HG03342 (cell line): ENCODE measurements around the gene INCENP.
"Not testable (repeated sequence)": the region's sequence is repeated elsewhere in the genome, so short reads cannot be mapped to it uniquely, and the experiment has no call there.

Experiments used
- ATAC-seq: cut with Tn5 transposase; IDR thresholded peaks from one replicate; pipeline ENCODE4 v1.9.1; 2021; ENCODE audit warnings: mild to moderate bottlenecking, moderate library complexity; ENCODE audit not compliant: unreplicated experiment

INCENP gene

DNA sequence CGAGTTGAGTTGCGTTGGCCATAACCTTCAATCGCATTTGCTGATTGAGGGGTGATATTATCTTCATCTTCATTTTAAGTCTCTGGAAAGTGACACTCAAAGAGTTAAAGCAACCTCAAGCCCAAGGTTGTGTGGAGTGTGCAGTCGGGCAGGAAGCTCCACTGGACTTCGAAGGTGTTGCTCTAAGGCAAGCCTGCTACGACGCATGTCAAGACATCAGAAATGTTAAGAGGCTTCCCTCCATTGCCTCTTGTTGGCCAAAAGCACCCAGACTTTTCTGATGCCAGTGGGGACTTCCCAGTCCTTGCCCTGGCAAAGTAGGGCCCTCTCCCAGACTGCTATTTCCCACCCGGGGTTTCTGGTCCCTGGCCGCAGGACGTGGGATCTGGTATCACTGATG, 42.6 kb downstream of the INCENP start:
- ATAC-seq, result no peak

DNA sequence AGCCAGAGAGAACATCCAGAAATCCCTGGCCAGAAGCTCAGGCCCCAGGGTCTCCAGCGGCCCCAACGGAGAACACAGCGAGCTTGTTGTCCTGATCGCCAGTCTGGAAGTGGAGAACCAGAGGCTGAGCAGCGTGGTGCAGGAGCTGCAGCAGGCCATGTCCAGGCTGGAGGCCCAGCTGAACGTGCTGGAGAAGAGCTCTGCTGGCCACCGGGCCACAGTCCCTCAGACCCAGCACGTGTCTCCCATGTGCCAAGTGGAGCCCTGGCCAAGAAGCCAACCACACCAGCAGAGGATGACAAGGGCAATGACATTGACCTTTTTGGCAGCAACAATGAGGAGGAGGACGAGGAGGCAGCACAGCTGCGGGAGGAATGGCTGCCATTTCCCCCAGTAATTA, 45.6 kb downstream of the INCENP start:
- no peak for ATAC-seq

DNA sequence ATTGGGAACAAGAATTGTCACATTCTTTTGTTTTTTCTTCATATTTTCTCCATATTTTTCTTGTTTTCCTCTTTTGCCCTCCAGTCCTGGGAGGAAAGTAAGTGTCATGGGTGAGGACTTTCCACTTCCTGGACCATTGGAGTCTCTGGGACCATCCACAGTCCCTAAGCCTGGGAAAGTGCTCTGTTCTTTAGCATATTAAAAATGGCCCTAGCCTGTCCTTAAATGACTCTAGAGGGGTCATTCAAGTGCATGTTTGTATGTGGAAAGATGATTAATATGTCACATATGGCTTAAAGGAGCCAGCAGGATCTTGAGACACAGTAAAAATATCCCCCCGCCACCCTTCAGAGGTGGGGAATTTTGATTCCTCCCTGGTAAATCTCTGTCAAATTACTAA, 46.1 kb downstream of the INCENP start:
- no peak for ATAC-seq

DNA sequence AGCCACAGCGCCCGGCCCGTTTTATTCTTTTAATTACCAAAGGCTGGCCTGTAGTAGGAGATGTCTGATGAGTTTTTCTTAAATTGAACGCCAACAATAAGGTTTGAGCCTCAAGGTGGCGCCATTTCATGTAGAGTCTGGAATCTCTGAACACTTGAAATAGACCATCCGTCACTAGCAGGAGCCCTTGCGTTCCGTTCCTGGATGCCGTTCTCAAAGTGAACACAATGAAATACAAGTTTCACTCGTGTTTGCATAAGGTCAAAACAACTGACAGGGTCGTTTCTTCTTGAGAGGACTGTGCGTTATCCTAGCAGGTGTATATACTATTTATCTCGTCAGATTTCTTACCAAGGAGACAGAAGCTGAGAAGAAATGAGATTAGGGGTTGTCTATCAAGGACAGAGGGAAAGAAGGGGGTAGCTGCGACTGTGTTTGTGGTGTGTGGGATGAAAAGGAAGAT, 47.5 kb downstream of the INCENP start:
- no peak for ATAC-seq

DNA sequence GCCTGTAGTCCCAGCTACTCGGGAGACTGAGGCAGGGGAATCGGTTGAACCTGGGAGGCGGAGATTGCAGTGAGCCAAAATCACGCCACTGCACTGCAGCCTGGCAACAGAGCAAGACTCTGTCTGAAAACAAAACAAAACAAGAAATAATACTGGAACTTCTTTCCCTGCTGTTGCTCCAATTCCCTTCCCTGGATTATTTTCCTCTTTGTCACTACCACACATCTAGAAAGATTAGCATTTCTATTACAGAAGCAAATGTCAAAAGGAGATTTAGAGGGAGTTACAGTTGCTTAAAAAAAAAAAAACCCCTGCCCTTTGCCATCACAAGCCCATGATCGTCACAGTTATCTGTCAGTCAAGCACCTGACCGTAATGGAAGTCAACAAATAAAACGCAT, 48.5 kb downstream of the INCENP start:
- no peak for ATAC-seq

DNA sequence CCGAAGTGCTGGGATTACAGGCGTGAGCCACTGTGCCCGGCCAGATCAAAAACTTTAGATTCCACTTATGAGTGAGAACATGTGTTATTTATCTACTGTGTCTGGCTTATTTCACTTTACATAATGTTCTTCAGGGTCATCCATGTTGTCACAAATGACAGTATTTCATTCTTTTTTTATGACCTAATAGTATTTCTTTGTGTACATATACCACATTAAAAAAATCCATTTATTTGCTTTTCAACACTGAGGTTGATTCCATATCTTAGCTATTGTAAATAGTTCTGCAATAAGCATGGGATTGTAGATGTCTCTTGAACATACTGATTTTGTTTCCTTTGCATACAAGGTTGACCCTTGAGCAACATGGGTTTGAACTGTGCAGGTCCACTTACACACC, 53.0 kb downstream of the INCENP start:
- no peak for ATAC-seq

DNA sequence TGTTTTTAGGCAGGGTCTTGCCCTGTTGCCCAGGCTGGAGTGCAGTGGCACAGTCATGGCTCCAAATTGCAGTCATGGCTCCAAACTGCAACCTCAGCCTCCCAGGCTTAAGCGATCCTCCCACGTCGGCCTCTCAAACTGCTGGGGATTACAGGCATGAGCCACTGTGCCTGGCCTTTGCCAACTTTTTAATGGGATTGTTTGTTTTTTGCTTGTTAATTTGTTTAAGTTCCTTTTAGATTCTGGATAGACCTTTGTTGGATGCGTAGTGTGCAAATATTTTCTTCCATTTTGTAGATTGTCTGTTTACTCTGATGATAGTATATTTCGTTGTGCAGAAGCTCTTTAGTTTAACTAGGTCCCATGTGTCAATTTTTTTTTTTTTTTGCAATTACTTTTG, 56.2 kb downstream of the INCENP start:
- no peak for ATAC-seq

DNA sequence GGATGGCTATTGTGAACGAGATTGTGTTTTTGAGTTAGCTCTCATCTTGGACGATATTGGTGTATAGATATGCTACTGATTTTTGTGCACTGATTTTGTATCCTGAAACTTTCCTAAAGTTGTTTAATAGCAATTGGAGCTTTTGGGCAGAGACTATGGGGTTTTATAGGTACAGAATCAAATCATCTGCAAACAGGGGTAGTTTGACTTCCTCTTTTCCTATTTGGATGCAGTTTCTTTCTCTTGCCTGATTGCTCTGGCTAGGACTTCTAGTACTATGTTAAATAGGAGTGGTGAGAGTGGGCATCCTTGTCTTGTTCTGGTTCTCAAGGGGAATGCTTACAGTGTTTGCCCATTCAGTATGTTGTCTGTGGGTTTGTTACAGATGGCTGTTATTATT, 57.3 kb downstream of the INCENP start:
- no peak for ATAC-seq

DNA sequence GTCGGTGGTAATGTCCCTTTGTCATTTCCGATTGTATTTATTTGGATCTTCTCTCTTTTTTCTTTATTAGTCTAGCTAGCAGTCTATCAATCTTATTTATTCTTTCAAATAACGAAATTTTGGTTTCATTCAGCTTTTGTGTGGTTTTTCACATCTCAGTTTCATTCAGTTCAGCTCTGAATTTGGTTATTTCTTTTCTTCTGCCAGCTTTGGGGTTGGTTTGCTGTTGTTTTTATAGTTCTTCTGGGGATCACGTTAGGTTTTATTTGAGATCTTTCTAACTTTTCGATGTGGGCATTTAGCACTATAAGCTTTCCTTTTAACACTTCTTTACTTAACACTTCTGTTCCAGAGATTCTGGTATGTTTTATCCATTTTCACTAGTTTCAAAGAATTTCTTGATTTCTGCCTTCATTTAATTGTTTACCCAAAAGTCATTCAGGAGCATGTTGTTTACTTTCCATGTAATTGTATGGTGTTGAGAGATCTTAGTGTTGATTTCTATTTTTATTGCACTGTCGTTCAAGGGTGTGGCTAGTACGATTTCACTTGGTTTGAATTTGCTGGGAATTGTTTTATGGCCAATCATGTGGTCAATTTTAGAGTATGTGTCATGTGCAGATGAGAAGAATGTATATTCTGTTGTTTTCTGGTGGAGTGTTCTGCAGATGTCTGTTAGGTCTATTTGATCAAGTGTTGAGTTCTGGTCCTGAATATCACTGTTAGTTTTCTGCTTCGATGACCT, 58.5 kb downstream of the INCENP start:
- ATAC-seq, result no peak

DNA sequence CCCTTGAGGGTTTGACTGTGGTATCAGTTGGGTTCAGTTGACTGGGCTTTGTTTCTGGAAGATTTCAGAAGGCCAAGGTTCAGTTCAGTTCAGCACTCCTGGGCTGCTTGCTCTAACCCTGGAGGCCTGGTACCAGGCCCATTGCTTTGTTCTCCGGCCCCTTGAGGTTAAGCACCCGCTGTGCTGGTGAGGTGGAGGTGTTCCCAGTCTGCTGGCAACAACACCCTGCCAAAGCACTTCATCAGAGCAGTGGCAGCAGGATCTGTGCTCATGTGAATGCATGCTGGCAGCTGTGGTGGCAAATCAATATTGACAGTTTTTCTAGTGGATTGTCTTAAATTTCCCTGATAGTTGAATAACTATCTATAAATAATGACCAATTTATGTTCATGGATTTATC, 62.4 kb downstream of the INCENP start:
- ATAC-seq, result no peak

DNA sequence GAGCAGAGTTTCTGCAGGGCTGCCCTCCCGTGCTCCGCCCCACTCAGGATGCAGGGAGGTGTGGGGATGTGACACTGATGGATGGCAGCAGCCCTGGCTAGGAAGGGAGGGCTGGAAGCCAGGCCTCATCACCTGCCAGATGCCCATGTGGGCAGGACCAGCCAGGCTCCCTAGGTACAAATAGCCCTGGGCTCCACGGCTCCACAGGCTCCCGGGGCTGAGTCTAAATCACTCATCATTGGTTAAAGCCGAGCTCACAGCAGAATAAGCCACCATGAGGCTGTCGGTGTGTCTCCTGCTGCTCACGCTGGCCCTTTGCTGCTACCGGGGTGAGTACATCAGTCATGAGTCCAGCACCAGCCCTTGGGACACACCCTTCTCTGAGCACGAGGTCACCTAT, 66.2 kb downstream of the INCENP start, which contains the start of gene SCGB1D1:
Gene SCGB1D1, plus strand, starts transcription at position 206 of the 400 bp plus-strand sequence. Its CDS starts 69 bp downstream, at position 275.
- no peak for ATAC-seq

DNA sequence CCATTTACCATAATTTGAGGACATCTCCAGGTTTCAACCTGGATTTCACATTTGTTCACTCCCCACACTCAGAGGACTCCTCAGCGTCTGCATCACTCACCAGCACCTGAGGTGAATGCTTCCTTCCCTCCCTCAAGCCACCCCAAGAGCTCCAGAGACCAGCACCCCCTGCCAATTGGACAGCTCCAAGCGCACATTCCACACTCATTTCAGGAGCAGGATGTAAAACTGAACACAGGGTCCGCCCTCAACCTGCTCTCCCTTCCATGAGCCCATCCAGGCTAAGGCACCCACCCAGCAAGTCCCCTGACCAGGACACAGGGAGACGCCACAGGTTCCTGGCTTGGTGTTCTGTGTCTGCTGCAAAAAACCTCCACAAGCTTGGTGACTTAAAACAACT, 70.1 kb downstream of the INCENP start:
- no peak for ATAC-seq

DNA sequence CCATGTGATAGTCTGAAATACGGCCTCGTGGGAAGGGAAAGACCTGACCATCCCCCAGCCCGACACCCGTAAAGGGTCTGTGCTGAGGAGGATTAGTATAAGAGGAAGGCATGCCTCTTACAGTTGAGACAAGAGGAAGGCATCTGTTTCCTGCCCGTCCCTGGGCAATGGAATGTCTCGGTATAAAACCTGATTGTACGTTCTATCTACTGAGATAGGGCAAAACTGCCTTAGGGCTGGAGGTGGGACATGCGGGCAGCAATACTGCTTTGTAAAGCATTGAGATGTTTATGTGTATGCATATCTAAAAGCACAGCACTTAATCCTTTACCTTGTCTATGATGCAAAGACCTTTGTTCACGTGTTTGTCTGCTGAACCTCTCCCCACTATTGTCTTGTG, 71.2 kb downstream of the INCENP start:
- not testable (repeated sequence) for ATAC-seq

DNA sequence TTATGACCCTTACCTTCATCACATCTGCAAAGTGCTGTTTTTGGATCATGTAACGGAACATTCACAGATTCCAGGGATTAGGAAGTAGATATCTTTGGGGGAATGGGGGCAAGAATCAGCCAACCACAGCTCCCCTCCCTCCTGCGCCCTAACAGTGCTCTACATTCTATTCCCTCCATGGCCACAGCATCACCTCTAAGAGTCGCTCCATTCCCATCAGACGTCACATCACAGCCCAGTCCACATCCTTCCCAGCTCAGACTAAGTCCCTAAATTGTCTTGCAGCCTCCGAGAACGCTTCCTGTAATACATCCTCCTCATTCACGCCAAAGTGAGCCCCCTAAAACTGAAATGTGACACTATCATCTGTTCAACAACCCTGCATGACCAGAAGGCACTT, 72.1 kb downstream of the INCENP start:
- ATAC-seq, result no peak

DNA sequence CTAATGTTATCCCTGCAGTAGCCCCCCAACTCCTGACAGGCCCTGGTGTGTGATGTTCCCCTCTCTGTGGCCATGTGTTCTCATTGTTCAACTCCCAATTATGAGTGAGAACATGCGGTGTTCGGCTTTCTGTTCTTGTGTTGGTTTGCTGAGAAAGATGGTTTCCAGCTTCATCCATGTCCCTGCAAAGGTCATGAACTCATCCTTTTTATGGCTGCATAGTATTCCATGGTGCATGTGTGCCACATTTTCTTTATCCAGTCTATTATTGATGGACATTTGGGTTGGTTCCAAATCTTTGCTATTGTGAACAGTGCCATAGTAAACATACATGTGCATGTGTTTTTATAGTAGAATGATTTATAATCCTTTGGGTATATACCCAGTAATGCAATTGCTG, 73.6 kb downstream of the INCENP start:
- ATAC-seq, result not testable (repeated sequence)

DNA sequence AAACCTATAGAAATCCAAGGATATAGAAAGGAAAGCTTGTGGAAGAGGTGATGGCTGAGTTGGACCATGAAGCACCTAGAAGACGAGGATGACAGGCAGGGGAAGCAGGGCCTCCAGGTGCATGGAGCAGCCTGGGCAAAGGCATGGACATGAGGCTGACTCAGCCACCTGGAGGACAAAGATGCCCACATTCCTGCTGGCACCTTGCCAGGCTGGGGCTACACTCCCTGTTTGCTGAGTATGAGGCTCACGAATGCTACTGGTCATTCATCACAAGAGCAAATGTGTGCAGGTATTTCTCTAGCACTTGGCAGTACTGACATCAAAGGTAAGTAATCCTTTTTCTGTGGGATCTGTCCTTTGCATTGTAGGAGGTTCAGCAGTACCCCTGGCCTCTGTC, 77.6 kb downstream of the INCENP start:
- no peak for ATAC-seq
